ENCODE results near the gene DDAH1. TPM values are rescaled to one million over a fixed set of nuclear protein-coding genes. Genes with fewer than 3 reads are reported as not detected.

Gene DDAH1
- total RNA-seq, 1 experiment from 2014 or later, result 34.3 TPM

DNA sequence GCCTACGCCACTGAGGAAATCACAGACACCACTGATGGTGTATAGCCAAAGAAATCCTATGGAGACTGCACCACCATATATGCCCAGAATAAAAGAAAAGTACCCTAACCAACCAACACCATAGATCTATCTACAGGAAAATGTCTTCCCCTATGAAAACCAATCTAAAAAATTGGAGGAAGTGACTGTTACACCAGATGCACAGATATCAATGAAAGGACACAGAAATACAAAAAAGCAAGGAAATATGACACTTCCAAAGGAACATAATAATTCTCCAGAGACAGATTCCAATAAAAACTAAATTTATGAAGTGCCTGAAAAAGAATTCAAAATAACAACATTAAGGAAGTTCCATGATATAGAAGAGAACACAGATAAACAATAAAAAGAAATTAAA lies 131.8 kb downstream of the DDAH1 start:
- DNase-seq (ENCODE audit: extremely low read depth, low read depth), result no peak

- no peak for DNase-seq (ENCODE audit: extremely low read depth, low read depth)
These were observed 132.4 kb downstream of the DDAH1 start for GRCh38 chr1:85332575-85332974.

- no peak for DNase-seq (ENCODE audit: extremely low read depth, low read depth)
These were observed 134.2 kb downstream of the DDAH1 start for GRCh38 chr1:85330711-85331290.

GRCh38 chr1:85330214-85330631 lies 134.7 kb downstream of the DDAH1 start:
- peak; percentile 52 for DNase-seq (ENCODE audit: extremely low read depth, low read depth)

- peak; percentile 83 for DNase-seq (ENCODE audit: extremely low read depth, low read depth)
These were observed 136.1 kb downstream of the DDAH1 start for GRCh38 chr1:85328713-85329397.

DNA sequence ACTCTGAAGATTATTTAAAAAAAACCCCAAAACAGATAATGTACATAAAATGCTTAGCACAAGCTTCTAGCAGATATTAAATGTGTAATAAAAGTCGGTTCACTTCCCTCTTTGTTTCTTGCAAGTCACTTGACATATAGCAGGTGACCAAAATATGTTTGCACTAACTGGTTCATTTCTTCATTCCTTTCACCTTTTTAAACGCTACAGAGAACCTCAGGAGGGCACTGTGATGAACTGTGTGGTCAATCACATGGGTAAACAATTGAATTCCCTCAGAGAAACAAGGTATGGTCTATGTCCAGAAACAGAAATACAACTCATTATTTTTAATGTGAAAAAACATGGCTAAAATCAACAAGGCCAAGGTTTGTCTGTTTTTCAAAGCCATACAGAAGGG lies 137.2 kb downstream of the DDAH1 start:
- DNase-seq (ENCODE audit: extremely low read depth, low read depth), result no peak

DNA sequence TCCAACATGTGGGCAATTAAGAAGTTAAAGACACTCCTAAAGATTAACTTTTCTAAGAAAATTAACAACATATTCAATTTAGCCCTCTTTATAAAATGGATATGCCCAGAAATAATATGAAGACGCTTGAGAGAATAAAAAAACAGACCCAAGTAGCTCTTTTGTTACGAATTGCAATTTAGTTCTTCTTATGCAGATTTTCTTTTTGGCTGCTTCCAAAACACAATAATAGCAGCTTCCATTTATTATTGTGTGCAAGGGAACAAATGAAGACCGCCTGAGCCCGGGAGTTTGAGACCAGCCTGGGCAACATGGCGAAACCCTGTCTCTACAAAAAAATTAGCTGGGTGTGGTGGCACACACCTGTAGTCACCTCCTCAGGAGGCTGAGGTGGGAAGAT lies 138.1 kb downstream of the DDAH1 start:
- no peak for DNase-seq (ENCODE audit: extremely low read depth, low read depth)

GRCh38 chr1:85326336-85326735 lies 138.6 kb downstream of the DDAH1 start:
- DNase-seq (ENCODE audit: extremely low read depth, low read depth), result no peak

GRCh38 chr1:85325920-85326319 lies 139.0 kb downstream of the DDAH1 start:
- no peak for DNase-seq (ENCODE audit: extremely low read depth, low read depth)

GRCh38 chr1:85323770-85324169 lies 141.2 kb downstream of the DDAH1 start:
- DNase-seq (ENCODE audit: extremely low read depth, low read depth), result no peak

GRCh38 chr1:85322655-85323054 lies 142.3 kb downstream of the DDAH1 start:
- no peak for DNase-seq (ENCODE audit: extremely low read depth, low read depth)

GRCh38 chr1:85321237-85321964 lies 143.6 kb downstream of the DDAH1 start:
- no peak for DNase-seq (ENCODE audit: extremely low read depth, low read depth)

DNA sequence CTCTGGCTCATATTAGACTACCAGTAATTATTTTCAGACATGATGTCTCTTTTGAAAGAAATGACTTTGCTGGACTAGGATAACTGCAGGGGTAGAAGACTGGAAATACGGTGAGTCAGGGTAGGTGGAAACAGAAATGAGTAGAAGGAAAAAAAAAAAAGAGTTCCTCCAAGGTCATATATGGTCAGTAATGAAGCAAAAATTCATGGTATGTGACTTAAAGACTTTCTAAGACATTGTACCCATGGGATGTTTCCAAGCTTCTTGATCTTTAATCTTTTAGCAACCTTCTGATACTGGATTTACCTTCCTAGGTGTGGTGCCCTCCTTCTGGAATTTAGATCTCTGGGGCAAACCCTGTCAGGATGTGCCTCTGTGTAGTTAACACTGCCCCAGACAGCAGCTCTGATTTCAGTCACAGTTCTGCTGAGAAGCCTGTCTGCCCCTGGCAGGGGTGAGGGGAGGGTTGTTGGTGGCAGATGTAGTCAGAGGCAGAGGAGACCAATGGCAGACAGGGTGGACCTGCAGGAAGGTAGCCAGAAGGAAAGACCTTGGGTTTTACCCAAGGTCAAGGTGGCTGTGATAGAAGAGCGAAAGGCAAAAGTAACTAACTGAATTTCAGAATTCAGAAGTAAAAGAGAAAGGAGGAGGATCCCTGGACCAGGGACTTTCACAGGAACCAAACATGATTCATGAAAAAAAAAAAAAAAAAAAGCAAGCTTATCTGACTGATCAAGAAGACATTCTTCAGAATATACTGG lies 144.4 kb downstream of the DDAH1 start:
- no peak for DNase-seq (ENCODE audit: extremely low read depth, low read depth)

GRCh38 chr1:85319931-85320330 lies 145.0 kb downstream of the DDAH1 start:
- DNase-seq (ENCODE audit: extremely low read depth, low read depth), result no peak

GRCh38 chr1:85319491-85319890 lies 145.5 kb downstream of the DDAH1 start:
- no peak for DNase-seq (ENCODE audit: extremely low read depth, low read depth)

- no peak for DNase-seq (ENCODE audit: extremely low read depth, low read depth)
These were observed 146.7 kb downstream of the DDAH1 start for GRCh38 chr1:85318217-85318616.

GRCh38 chr1:85317560-85317959 lies 147.4 kb downstream of the DDAH1 start:
- DNase-seq (ENCODE audit: extremely low read depth, low read depth), result no peak

GRCh38 chr1:85316321-85316720 lies 148.6 kb downstream of the DDAH1 start:
- DNase-seq (ENCODE audit: extremely low read depth, low read depth), result no peak

GRCh38 chr1:85315789-85316188 lies 149.2 kb downstream of the DDAH1 start:
- no peak for DNase-seq (ENCODE audit: extremely low read depth, low read depth)

DNA sequence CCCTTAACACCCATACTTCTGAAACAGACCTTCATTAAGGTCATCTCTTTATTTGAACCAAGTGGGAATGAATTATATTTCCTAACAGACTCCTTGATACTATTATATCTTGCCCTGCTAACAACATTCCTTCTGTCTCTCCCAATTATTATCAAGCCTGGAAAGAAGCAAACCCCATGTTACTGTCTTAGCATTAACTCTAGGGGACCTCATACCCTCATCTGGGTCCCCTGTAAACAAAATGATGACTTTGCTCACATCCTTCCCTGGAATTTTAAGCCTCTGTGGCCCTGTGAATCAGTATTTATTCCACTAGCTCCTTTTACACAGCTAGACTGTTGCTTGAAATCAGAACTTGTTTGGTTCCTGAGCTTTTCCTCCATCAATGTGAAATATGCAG lies 150.2 kb downstream of the DDAH1 start:
- DNase-seq (ENCODE audit: extremely low read depth, low read depth), result no peak
